Neural cell (in vitro differentiated cells): ENCODE data around the gene TOR1AIP2. TPM values are rescaled to one million over a fixed set of nuclear protein-coding genes. Genes with fewer than 3 reads are reported as not detected.

Experiments used
- H2AFZ ChIP-seq: fragments of 200-600, 300-800 bp; sonication (generic), shearing (Covaris generic); 2 replicates; pipeline ENCODE4 v1.6.0; 2014; ENCODE audit warnings: low read depth, mild to moderate bottlenecking, antibody characterized with exemption, low read length, moderate library complexity
- H3F3A ChIP-seq: fragments of 200-600 bp; shearing (Covaris generic); 2 replicates; pipeline ENCODE4 v1.6.1; 2016; ENCODE audit warnings: mild to moderate bottlenecking, moderate library complexity, mixed read lengths, antibody characterized with exemption, low read length; ENCODE audit not compliant: insufficient read depth, poor library complexity, severe bottlenecking
- H3K27ac ChIP-seq: fragments of 200-600, 300-800 bp; sonication (generic), shearing (Covaris generic); 2 replicates; pipeline ENCODE4 v1.5.1; 2014; ENCODE audit warnings: mild to moderate bottlenecking, low read length, moderate library complexity
- H3K27me3 ChIP-seq: fragments of 300-800, 200-600 bp; sonication (generic), shearing (Covaris generic); 2 replicates; pipeline ENCODE4 v1.6.0; 2014; ENCODE audit warnings: mild to moderate bottlenecking, low read depth, low read length, moderate library complexity; ENCODE audit not compliant: insufficient read depth
- H3K36me3 ChIP-seq: fragments of 300-800, 200-600 bp; sonication (generic), shearing (Covaris generic); 2 replicates; pipeline ENCODE4 v1.5.1; 2014; ENCODE audit warnings: mild to moderate bottlenecking, antibody characterized with exemption, low read length, moderate library complexity; ENCODE audit not compliant: insufficient read depth
- H3K4me2 ChIP-seq: fragments of 300-800, 200-600 bp; sonication (generic), shearing (Covaris generic); 2 replicates; pipeline ENCODE4 v1.6.0; 2014; ENCODE audit warnings: mild to moderate bottlenecking, low read length
- H3K4me3 ChIP-seq: fragments of 300-800, 200-600 bp; sonication (generic), shearing (Covaris generic); 2 replicates; pipeline ENCODE4 v1.5.1; 2014; ENCODE audit warnings: mild to moderate bottlenecking, low read length, moderate library complexity
- H3K79me2 ChIP-seq: fragments of 200-600 bp; shearing (Covaris generic); replicated peaks from 2 replicates; pipeline ENCODE4 v1.6.0; 2014; ENCODE audit warnings: mild to moderate bottlenecking, low read length, moderate library complexity; ENCODE audit not compliant: insufficient read depth
- H3K9ac ChIP-seq: fragments of 300-800, 200-600 bp; sonication (generic), shearing (Covaris generic); 2 replicates; pipeline ENCODE4 v1.6.1; 2016; ENCODE audit warnings: mild to moderate bottlenecking, low read length, mixed read lengths
- H3K9me2 ChIP-seq: fragments of 200-600 bp; shearing (Covaris generic); 2 replicates; pipeline ENCODE4 v1.6.1; 2016; ENCODE audit warnings: mild to moderate bottlenecking, low read length, mixed read lengths; ENCODE audit not compliant: insufficient read depth
- H3K9me3 ChIP-seq: fragments of 200-600, 300-800 bp; sonication (generic), shearing (Covaris generic); 2 replicates; pipeline ENCODE4 v1.6.1; 2016; ENCODE audit warnings: mild to moderate bottlenecking, mixed run types, low read length, moderate library complexity, mixed read lengths
- H4K20me1 ChIP-seq: fragments of 200-600 bp; shearing (Covaris generic); 2 replicates; pipeline ENCODE4 v1.6.1; 2016; ENCODE audit warnings: mild to moderate bottlenecking, mixed run types; ENCODE audit not compliant: insufficient read depth
- EP300 ChIP-seq: fragments of 450-650 bp; conservative IDR thresholded peaks from 2 replicates; pipeline ENCODE4 v1.6.1; 2014; ENCODE audit warnings: antibody characterized with exemption, mild to moderate bottlenecking, moderate library complexity; ENCODE audit not compliant: poor library complexity, severe bottlenecking
- EZH2 ChIP-seq: fragments of 200-600, 300-800 bp; shearing (Covaris generic), sonication (generic); IDR thresholded peaks from 2 replicates; pipeline ENCODE4 v1.6.1; 2014; ENCODE audit warnings: antibody characterized with exemption, low read length, borderline replicate concordance, mild to moderate bottlenecking; ENCODE audit not compliant: insufficient read depth, poor library complexity, severe bottlenecking
- POLR2AphosphoS5 ChIP-seq: IDR thresholded peaks from 2 replicates; pipeline ENCODE4 v1.6.1; 2012
- RAD21 ChIP-seq: fragments of 450-650 bp; conservative IDR thresholded peaks from 2 replicates; pipeline ENCODE4 v1.6.1; 2014; ENCODE audit warnings: antibody characterized with exemption, mild to moderate bottlenecking, moderate library complexity
- SMC3 ChIP-seq: fragments of 450-650 bp; conservative IDR thresholded peaks from 2 replicates; pipeline ENCODE4 v1.6.1; 2014; ENCODE audit warnings: antibody characterized with exemption, mild to moderate bottlenecking, moderate library complexity; ENCODE audit not compliant: poor library complexity
- TAF1 ChIP-seq: IDR thresholded peaks from 2 replicates; pipeline ENCODE4 v1.6.1; 2012; ENCODE audit warnings: low read depth
- polyA plus RNA-seq: library from polyadenylated mRNA; depleted of rRNA; stranded (reverse); fragments of >200 nt; gene quantifications from 2 replicates; pipeline ENCODE4 v1.2.3, GENCODE V29; 2014
- TF ChIP-seq, protein P1 (sequence below): IDR thresholded peaks from 2 replicates; pipeline ENCODE4 v1.6.1; 2012; ENCODE audit warnings: borderline replicate concordance
- TF ChIP-seq, protein P2 (sequence below): fragments of 450-650 bp; IDR thresholded peaks from 2 replicates; pipeline ENCODE4 v1.5.1; 2014; ENCODE audit warnings: antibody characterized with exemption, mild to moderate bottlenecking, moderate library complexity; ENCODE audit not compliant: poor library complexity, severe bottlenecking

TOR1AIP2 gene
- polyA plus RNA-seq, 1 donor from 2014 or later: 44.7 TPM

- H3K9me2 ChIP-seq: no peaks in the 10 kb centered on the region
- no peak overlapping the region for H3K4me2 ChIP-seq
- no peaks in the 10 kb centered on the region for H3F3A ChIP-seq
- no peak overlapping the region for H2AFZ ChIP-seq
- no peaks in the 10 kb centered on the region for H4K20me1 ChIP-seq
- TF ChIP-seq SMC3 (no peak), EZH2 (no peak), POLR2AphosphoS5 (no peak), TAF1 (no peak), RAD21 (no peak), EP300 (no peak)
- TF ChIP-seq, protein P1, sequence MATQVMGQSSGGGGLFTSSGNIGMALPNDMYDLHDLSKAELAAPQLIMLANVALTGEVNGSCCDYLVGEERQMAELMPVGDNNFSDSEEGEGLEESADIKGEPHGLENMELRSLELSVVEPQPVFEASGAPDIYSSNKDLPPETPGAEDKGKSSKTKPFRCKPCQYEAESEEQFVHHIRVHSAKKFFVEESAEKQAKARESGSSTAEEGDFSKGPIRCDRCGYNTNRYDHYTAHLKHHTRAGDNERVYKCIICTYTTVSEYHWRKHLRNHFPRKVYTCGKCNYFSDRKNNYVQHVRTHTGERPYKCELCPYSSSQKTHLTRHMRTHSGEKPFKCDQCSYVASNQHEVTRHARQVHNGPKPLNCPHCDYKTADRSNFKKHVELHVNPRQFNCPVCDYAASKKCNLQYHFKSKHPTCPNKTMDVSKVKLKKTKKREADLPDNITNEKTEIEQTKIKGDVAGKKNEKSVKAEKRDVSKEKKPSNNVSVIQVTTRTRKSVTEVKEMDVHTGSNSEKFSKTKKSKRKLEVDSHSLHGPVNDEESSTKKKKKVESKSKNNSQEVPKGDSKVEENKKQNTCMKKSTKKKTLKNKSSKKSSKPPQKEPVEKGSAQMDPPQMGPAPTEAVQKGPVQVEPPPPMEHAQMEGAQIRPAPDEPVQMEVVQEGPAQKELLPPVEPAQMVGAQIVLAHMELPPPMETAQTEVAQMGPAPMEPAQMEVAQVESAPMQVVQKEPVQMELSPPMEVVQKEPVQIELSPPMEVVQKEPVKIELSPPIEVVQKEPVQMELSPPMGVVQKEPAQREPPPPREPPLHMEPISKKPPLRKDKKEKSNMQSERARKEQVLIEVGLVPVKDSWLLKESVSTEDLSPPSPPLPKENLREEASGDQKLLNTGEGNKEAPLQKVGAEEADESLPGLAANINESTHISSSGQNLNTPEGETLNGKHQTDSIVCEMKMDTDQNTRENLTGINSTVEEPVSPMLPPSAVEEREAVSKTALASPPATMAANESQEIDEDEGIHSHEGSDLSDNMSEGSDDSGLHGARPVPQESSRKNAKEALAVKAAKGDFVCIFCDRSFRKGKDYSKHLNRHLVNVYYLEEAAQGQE: no peak
- TF ChIP-seq, protein P2, sequence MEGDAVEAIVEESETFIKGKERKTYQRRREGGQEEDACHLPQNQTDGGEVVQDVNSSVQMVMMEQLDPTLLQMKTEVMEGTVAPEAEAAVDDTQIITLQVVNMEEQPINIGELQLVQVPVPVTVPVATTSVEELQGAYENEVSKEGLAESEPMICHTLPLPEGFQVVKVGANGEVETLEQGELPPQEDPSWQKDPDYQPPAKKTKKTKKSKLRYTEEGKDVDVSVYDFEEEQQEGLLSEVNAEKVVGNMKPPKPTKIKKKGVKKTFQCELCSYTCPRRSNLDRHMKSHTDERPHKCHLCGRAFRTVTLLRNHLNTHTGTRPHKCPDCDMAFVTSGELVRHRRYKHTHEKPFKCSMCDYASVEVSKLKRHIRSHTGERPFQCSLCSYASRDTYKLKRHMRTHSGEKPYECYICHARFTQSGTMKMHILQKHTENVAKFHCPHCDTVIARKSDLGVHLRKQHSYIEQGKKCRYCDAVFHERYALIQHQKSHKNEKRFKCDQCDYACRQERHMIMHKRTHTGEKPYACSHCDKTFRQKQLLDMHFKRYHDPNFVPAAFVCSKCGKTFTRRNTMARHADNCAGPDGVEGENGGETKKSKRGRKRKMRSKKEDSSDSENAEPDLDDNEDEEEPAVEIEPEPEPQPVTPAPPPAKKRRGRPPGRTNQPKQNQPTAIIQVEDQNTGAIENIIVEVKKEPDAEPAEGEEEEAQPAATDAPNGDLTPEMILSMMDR: no peak
- no peaks in the 10 kb centered on the region for H3K9me3 ChIP-seq
- H3K27me3 ChIP-seq: no peaks in the 10 kb centered on the region
- no peak overlapping the region for H3K4me3 ChIP-seq
- H3K27ac ChIP-seq: no peak overlapping the region
- H3K9ac ChIP-seq: no peak overlapping the region
- peaks cover 56% of the 10 kb centered on the region for H3K79me2 ChIP-seq
- H3K36me3 ChIP-seq: peaks cover 4% of the 10 kb centered on the region
Observed at GRCh38 chr1:179873438-179873851, 4.2 kb downstream of the TOR1AIP2 start.

DNA sequence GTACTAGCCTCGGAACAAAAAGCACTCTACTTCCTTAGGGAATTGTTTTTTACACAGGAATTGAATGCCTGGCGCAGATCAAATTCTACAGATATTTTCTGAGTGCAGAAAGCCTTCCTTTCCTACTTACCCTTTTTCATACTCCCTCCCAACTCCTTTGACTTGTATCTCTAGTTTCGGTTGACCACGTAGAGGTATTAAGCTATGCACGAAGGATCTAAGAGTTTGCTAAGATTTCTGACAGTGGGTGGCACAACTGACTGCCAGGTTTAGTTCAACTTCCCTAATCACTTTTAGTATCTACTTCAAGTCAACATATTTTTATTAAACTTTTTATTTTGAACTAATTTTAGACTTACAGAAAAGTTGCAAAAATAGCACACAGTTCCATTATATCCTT lies 5.0 kb downstream of the TOR1AIP2 start:
- Histone ChIP-seq H2AFZ (no peak overlapping the region), H3K9ac (no peak overlapping the region), H3K27me3 (no peaks in the 10 kb centered on the region), H3K4me3 (no peak overlapping the region), H4K20me1 (no peaks in the 10 kb centered on the region), H3K27ac (no peak overlapping the region), H3K9me2 (no peaks in the 10 kb centered on the region), H3F3A (no peaks in the 10 kb centered on the region), H3K79me2 (peaks cover 64% of the 10 kb centered on the region), H3K4me2 (no peak overlapping the region), H3K9me3 (no peaks in the 10 kb centered on the region), H3K36me3 (peaks cover 4% of the 10 kb centered on the region)
- TF ChIP-seq RAD21 (no peak), POLR2AphosphoS5 (no peak), EZH2 (no peak)
- TF ChIP-seq, protein P2: no peak
